Nephron progenitor cell (in vitro differentiated cells): ENCODE data around the gene SLC10A1.

Experiments
- DNase-seq: peaks from one replicate; pipeline ENCODE4 v3.0.0; 2021
- H3K27ac Mint-ChIP-seq: 2 replicates; pipeline ENCODE4 v1.8.0; 2021; ENCODE audit warnings: mild to moderate bottlenecking, moderate library complexity, mixed read lengths
- H3K27me3 Mint-ChIP-seq: 2 replicates; pipeline ENCODE4 v1.8.0; 2021; ENCODE audit warnings: mild to moderate bottlenecking, low read depth, mixed read lengths; ENCODE audit not compliant: poor library complexity
- H3K36me3 Mint-ChIP-seq: 2 replicates; pipeline ENCODE4 v1.8.0; 2021; ENCODE audit warnings: low read depth, mixed read lengths
- H3K4me1 Mint-ChIP-seq: 2 replicates; pipeline ENCODE4 v1.8.0; 2021; ENCODE audit warnings: mixed read lengths
- H3K4me3 Mint-ChIP-seq: 2 replicates; pipeline ENCODE4 v1.8.0; 2021; ENCODE audit warnings: mild to moderate bottlenecking, moderate library complexity, mixed read lengths
- H3K9me3 Mint-ChIP-seq: 2 replicates; pipeline ENCODE4 v1.8.0; 2021; ENCODE audit warnings: mild to moderate bottlenecking, moderate library complexity, mixed read lengths
- CTCF ChIP-seq: fragments of 200-600 bp; sonication (generic); IDR thresholded peaks from 2 replicates; pipeline ENCODE4 v1.5.0; 2021; ENCODE audit warnings: antibody characterized with exemption

SLC10A1 gene

GRCh38 chr14:69775012-69775411 lies 22.0 kb downstream of the SLC10A1 start:
- H3K27ac Mint-ChIP-seq, result peak overlapping the region; percentile 78
- no peak for TF ChIP-seq CTCF
- no peak for DNase-seq
- peaks cover 13% of the 10 kb centered on the region for H3K4me1 Mint-ChIP-seq
- H3K27me3 Mint-ChIP-seq, result no peaks in the 10 kb centered on the region
- H3K4me3 Mint-ChIP-seq, result no peak overlapping the region
- peaks cover 90% of the 10 kb centered on the region for H3K36me3 Mint-ChIP-seq
- H3K9me3 Mint-ChIP-seq, result no peaks in the 10 kb centered on the region

GRCh38 chr14:69773571-69774276 lies 23.3 kb downstream of the SLC10A1 start:
- Mint-ChIP-seq H3K4me3 (no peak overlapping the region), H3K36me3 (peaks cover 96% of the 10 kb centered on the region), H3K27me3 (no peaks in the 10 kb centered on the region), H3K27ac (no peak overlapping the region), H3K9me3 (no peaks in the 10 kb centered on the region), H3K4me1 (peaks cover 25% of the 10 kb centered on the region)
- no peak for DNase-seq
- no peak for TF ChIP-seq CTCF

- Mint-ChIP-seq H3K4me3 (no peak overlapping the region), H3K27ac (peak overlapping the region; percentile 85), H3K9me3 (no peaks in the 10 kb centered on the region), H3K36me3 (peaks cover 97% of the 10 kb centered on the region), H3K4me1 (peaks cover 38% of the 10 kb centered on the region), H3K27me3 (no peaks in the 10 kb centered on the region)
- no peak for DNase-seq
- no peak for TF ChIP-seq CTCF
Measured at GRCh38 chr14:69772082-69773017, 24.7 kb downstream of the SLC10A1 start.

- Mint-ChIP-seq H3K9me3 (peaks cover 7% of the 10 kb centered on the region), H3K27ac (peak overlapping the region; percentile 27), H3K4me3 (no peak overlapping the region), H3K36me3 (peaks cover 90% of the 10 kb centered on the region), H3K27me3 (no peaks in the 10 kb centered on the region), H3K4me1 (peaks cover 46% of the 10 kb centered on the region)
- peak; percentile 12 for DNase-seq
- TF ChIP-seq CTCF, result no peak
Measured at GRCh38 chr14:69771136-69771535, 25.9 kb downstream of the SLC10A1 start.

GRCh38 chr14:69770559-69770958 lies 26.5 kb downstream of the SLC10A1 start:
- DNase-seq, result no peak
- H3K4me3 Mint-ChIP-seq, result no peak overlapping the region
- no peak for TF ChIP-seq CTCF
- peaks cover 88% of the 10 kb centered on the region for H3K36me3 Mint-ChIP-seq
- H3K27ac Mint-ChIP-seq, result peak overlapping the region; percentile 27
- H3K4me1 Mint-ChIP-seq, result peaks cover 50% of the 10 kb centered on the region
- H3K27me3 Mint-ChIP-seq, result no peaks in the 10 kb centered on the region
- H3K9me3 Mint-ChIP-seq, result peaks cover 12% of the 10 kb centered on the region
